GM10248 (cell line): ENCODE data around the gene ARF1.

Experiments
- CTCF ChIA-PET: fragments of 300-600 bp; sonication (Branson Sonifier 250); formaldehyde crosslinking; extraction: SDS; loops from one replicate; lab custom pipeline; 2021; ENCODE audit warnings: antibody characterized with exemption; lab: Yijun Ruan, JAX
- POLR2A ChIA-PET: fragments of 350-650 bp; sonication (Branson Sonifier 250); formaldehyde crosslinking; extraction: SDS; loops from one replicate; lab custom pipeline; 2020; ENCODE audit warnings: antibody characterized with exemption; lab: Yijun Ruan, JAX
- DNase-seq: peaks from one replicate; pipeline ENCODE4 v3.0.0; 2012; ENCODE audit errors: extremely low spot score
- TF ChIP-seq, protein P1 (sequence below): IDR thresholded peaks from 2 replicates; pipeline ENCODE4 v1.5.1; 2012; ENCODE audit warnings: mild to moderate bottlenecking, low read depth; ENCODE audit errors: extremely low read depth, missing control alignments, control extremely low read depth

The ARF1 gene

DNA sequence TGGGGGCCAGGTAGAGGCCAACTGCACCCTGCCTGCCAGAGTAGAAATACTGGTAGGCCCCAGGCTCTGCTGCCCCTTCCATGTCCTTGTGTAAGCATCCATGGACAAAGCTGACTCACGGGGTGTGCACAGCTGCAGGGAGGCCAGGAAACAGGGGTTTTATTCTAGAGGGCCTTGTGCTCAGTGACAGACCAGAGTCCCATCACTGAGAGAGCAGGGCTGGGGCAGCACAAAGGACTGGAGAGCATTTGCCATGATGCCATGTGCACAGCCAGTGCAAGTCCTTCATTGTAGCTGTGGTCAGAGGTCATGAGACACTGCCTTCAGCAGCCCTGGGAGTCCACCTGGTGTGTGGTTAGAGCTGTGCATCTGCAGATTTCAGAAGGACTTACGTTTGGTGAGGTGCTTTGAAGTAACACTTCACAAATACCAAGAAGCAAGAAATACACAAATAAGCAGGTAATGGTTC lies 8.1 kb downstream of the ARF1 start:
- ChIA-PET POLR2A (interaction anchor here (0.5 to 1.7 kb wide), 5 partner anchors 9 to 76 kb away, joined by 3 to 6 read pairs (median 4); no protein-coding TSS in a partner anchor), CTCF (interaction anchor here (0.9 to 2.6 kb wide), 6 partner anchors 9 to 86 kb away, joined by 3 to 7 read pairs (median 4); no protein-coding TSS in a partner anchor)
- TF ChIP-seq, protein P1, sequence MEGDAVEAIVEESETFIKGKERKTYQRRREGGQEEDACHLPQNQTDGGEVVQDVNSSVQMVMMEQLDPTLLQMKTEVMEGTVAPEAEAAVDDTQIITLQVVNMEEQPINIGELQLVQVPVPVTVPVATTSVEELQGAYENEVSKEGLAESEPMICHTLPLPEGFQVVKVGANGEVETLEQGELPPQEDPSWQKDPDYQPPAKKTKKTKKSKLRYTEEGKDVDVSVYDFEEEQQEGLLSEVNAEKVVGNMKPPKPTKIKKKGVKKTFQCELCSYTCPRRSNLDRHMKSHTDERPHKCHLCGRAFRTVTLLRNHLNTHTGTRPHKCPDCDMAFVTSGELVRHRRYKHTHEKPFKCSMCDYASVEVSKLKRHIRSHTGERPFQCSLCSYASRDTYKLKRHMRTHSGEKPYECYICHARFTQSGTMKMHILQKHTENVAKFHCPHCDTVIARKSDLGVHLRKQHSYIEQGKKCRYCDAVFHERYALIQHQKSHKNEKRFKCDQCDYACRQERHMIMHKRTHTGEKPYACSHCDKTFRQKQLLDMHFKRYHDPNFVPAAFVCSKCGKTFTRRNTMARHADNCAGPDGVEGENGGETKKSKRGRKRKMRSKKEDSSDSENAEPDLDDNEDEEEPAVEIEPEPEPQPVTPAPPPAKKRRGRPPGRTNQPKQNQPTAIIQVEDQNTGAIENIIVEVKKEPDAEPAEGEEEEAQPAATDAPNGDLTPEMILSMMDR, result no peak
- no peak for DNase-seq

DNA sequence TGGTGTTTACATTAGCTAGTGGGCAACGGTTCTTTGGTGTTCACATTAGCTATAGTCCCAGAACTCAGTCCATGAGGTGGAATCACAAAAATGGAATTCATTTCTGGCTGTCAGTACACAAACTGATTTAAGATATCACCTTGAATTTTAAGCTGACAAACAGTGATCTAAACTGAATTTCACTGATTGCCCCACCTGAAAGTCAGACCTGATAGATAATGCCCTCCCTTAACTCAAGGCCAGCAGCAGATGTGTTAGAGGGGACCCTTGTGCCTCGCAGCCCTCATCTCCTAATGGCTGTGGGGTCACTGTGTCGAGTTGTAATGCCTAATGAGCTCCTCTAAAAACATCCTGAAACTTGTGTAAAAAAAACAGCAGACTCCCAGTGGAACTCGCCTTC lies 8.6 kb downstream of the ARF1 start:
- TF ChIP-seq, protein P1, result no peak
- ChIA-PET POLR2A (interaction anchor here (0.5 to 1.7 kb wide), 5 partner anchors 8 to 76 kb away, joined by 3 to 6 read pairs (median 4); no protein-coding TSS in a partner anchor), CTCF (interaction anchor here (0.9 to 2.6 kb wide), 6 partner anchors 8 to 86 kb away, joined by 3 to 7 read pairs (median 4); no protein-coding TSS in a partner anchor)
- no peak for DNase-seq

DNA sequence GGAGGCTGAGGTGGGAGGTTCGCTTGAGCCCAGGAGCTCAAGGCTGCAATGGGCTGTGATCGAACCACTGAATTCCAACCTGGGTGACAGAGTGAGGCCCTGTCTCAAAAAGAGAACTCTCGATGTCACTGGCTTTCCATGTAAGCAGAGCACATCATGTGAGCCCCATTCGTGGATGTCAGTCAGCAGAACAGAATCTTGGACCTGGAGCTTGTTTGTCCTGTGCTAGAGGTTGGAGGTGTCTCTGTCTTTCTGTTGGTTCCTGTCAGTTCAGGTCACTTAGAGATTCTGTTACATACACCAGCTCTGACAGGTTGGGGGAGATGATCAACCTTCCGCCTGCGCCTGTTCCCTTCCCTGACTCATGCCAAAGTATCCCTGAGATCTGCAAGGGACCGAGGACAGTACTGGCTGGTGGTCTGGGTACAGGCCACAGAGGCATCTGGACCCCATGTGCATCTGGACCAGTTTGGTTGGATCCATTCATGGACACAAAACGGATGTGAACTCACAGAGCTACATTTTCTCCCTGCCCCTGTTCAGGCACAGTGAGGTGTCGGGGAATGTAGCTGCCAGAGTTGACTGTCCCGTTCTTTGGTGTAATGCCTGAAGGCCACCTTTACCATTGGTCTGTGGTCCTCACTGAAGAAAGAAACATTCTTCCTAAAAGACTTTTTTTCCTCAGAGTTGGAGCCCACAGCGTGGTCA lies 10.0 kb downstream of the ARF1 start:
- TF ChIP-seq, protein P1, result no peak
- POLR2A ChIA-PET, result no interaction called here
- CTCF ChIA-PET, result interaction anchor here (2.6 kb wide), 1 partner anchor 88 kb away, joined by 7 read pairs; no protein-coding TSS in a partner anchor
- no peak for DNase-seq

DNA sequence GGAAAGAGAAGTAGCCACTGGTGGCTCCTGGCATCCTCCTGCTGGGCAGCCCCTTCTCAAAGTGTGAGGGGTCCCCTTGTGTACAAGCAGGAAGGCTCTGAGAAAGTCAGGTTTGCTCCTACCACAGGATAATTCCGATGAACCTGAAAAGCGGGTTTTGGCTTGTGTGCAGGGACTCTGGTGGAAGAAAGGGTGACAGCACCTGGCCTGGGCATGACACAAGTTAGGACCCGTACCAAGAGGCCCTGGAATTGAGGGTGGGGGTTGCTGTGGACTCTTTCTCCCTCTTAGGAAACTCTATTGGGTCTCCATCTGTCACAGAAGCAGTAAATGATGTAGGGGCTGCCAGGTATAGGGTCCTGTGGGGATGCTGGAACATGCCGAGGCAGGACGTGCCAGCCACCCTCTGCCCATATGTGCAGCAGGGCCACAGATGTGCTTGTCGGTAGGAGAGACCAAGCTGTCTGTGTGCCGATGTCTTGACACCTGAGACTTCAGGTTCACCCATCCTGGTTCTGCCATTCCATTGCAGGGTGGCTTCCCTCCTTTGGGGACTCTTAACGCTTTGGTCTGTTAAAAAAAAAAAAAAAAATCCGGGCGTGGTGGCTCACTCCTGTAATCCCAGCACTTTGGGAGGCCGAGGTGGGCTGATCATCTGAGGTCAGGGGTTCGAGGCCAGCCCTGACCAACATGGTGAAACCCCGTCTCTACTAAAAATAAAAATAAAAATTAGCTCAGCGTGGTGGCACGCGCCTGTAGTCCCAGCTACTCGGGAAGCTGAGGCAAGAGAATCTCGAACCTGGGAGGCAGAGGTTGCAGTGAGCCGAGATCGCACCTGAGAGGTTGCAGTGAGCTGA lies 10.8 kb downstream of the ARF1 start:
- ChIA-PET POLR2A (no interaction called here), CTCF (no interaction called here)
- DNase-seq, result no peak
- TF ChIP-seq, protein P1, result no peak

DNA sequence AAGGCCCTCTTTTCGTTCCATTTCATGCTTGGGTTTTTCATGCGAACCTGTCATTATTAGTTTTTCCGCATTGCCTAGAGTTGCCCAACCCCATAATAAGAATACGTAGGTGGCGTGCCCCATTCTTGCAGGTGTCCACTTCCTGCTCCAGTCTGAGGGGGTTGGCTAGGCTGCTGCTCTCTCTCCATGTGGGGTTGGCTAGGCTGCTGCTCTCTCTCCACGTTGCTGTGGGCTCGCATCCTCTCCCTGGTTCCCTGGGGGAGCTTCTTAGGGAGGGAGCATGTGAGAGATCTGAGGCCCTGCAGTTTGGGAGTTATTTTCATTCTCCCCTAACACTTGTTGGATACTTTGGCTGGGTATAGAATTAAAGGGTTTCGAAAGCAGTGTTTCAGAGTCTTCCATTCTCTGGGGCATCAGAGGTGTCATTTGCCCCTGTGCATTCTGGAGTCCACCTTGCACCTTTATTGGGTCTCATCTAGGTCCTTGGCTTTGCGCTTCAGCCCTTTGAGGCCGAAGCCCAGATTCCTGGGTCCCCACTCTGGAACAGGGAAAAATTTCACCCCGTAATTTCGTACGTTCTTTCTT lies 12.0 kb downstream of the ARF1 start:
- no peak for DNase-seq
- TF ChIP-seq, protein P1, result no peak
- ChIA-PET CTCF (interaction anchor here (1.2 kb wide), 1 partner anchor 71 kb away, joined by 3 read pairs; no protein-coding TSS in a partner anchor), POLR2A (no interaction called here)
